ENCODE data around the gene SLC25A23.

- no peak for TF ChIP-seq CTCF (conservative IDR thresholded peaks at IDR 0.05; ENCODE audit: low read depth, low read length)
- no peak for TF ChIP-seq USF2 (IDR thresholded peaks at IDR 0.05; ENCODE audit: low read depth, low read length)
- no peak for TF ChIP-seq MAFK (IDR thresholded peaks at IDR 0.05; ENCODE audit: low read depth, low read length)
- no peak for TF ChIP-seq CHD1 (IDR thresholded peaks at IDR 0.05; ENCODE audit: low read depth, low read length)
- TF ChIP-seq POLR2A (IDR thresholded peaks at IDR 0.05; ENCODE audit: low read depth, low read length) = no peak
- no peak for TF ChIP-seq SMC3 (IDR thresholded peaks at IDR 0.05; ENCODE audit: low read depth, low read length)
- no peak for TF ChIP-seq RFX5 (IDR thresholded peaks at IDR 0.05; ENCODE audit: low read depth, low read length)
Measured at GRCh38 chr19:6503407-6504201, 44.0 kb upstream of the SLC25A23 start.
